IMR-90 (cell line): ENCODE measurements around the gene SPCS3. TPM values are rescaled to one million over a fixed set of nuclear protein-coding genes. Genes with fewer than 3 reads are reported as not detected.

Source experiments
- ATAC-seq: fragments of 200-7000 bp; cut with Tn5 transposase; 2 replicates; pipeline ENCODE4 v1.9.1; 2020; ENCODE audit warnings: low read depth, mild to moderate bottlenecking, moderate library complexity
- BruUV-seq: library from RNA; stranded (reverse); fragments of 400-500 nt; replicated peaks from 2 replicates; lab custom pipeline; 2021; lab: Mats Ljungman, UMichigan
- CTCF ChIA-PET: fragments of 300-600 bp; formaldehyde crosslinking; extraction: SDS; loops from one replicate; lab custom pipeline; 2021; ENCODE audit warnings: antibody characterized with exemption; lab: Yijun Ruan, JAX
- POLR2A ChIA-PET: fragments of 300-600 bp; sonication (Branson Sonifier 250); formaldehyde crosslinking; loops from one replicate; lab custom pipeline; 2022; ENCODE audit warnings: antibody characterized with exemption; ENCODE audit not compliant: unreplicated experiment; lab: Charles Lee
- DNase-seq: peaks from one replicate; pipeline ENCODE4 v3.0.0; 2013
- H2AFZ ChIP-seq: replicated peaks from 2 replicates; pipeline ENCODE3; 2013; ENCODE audit warnings: low read length, mild to moderate bottlenecking; ENCODE audit not compliant: poor library complexity
- H2AK5ac ChIP-seq: 2 replicates; pipeline ENCODE4 v1.6.1; 2013; ENCODE audit warnings: low read depth, low read length, inconsistent platforms
- H2AK9ac ChIP-seq: replicated peaks from 2 replicates; pipeline ENCODE3; 2013; ENCODE audit warnings: mild to moderate bottlenecking, low read depth, low read length, moderate library complexity; ENCODE audit not compliant: poor library complexity
- H2BK120ac ChIP-seq: 2 replicates; pipeline ENCODE4 v1.6.1; 2013; ENCODE audit warnings: low read depth, low read length, inconsistent platforms
- H2BK15ac ChIP-seq: 3 replicates; pipeline ENCODE4 v1.6.1; 2013; ENCODE audit warnings: low read depth, low read length, inconsistent platforms
- H2BK20ac ChIP-seq: 2 replicates; pipeline ENCODE4 v1.6.1; 2013; ENCODE audit warnings: low read depth, mild to moderate bottlenecking, inconsistent platforms, low read length, moderate library complexity
- H2BK5ac ChIP-seq: 2 replicates; pipeline ENCODE4 v1.6.1; 2013; ENCODE audit warnings: mild to moderate bottlenecking, low read depth, low read length, inconsistent platforms; ENCODE audit not compliant: poor library complexity, severe bottlenecking
- H3K14ac ChIP-seq: replicated peaks from 2 replicates; pipeline ENCODE4 v1.6.1; 2013; ENCODE audit warnings: low read depth, low read length, inconsistent platforms
- H3K18ac ChIP-seq: 2 replicates; pipeline ENCODE4 v1.6.1; 2013; ENCODE audit warnings: low read depth, low read length, control low read depth
- H3K23ac ChIP-seq: 2 replicates; pipeline ENCODE4 v1.6.1; 2013; ENCODE audit warnings: low read depth, low read length, inconsistent platforms
- H3K27ac ChIP-seq: 2 replicates; pipeline ENCODE4 v1.5.1; 2013; ENCODE audit warnings: mild to moderate bottlenecking, control low read depth, low read length; ENCODE audit not compliant: insufficient read depth
- H3K27me3 ChIP-seq: 2 replicates; pipeline ENCODE4 v1.6.1; 2013; ENCODE audit warnings: low read length; ENCODE audit not compliant: control insufficient read depth, insufficient read depth
- H3K36me3 ChIP-seq: 2 replicates; pipeline ENCODE4 v1.6.1; 2013; ENCODE audit warnings: low read length, mixed read lengths; ENCODE audit not compliant: control insufficient read depth, insufficient read depth
- H3K4ac ChIP-seq: 2 replicates; pipeline ENCODE4 v1.6.1; 2013; ENCODE audit warnings: low read depth, low read length, inconsistent platforms
- H3K4me1 ChIP-seq: 2 replicates; pipeline ENCODE4 v1.6.1; 2013; ENCODE audit warnings: low read length, mixed read lengths; ENCODE audit not compliant: control insufficient read depth, insufficient read depth
- H3K4me2 ChIP-seq: 2 replicates; pipeline ENCODE4 v1.6.1; 2013; ENCODE audit warnings: low read depth, mild to moderate bottlenecking, control low read depth, low read length, moderate library complexity
- H3K4me3 ChIP-seq: 2 replicates; pipeline ENCODE4 v1.5.1; 2013; ENCODE audit warnings: low read depth, mild to moderate bottlenecking, control low read depth, low read length, moderate library complexity; ENCODE audit not compliant: insufficient read depth
- H3K56ac ChIP-seq: 2 replicates; pipeline ENCODE4 v1.6.1; 2013; ENCODE audit warnings: low read length, inconsistent platforms; ENCODE audit not compliant: insufficient read depth; ENCODE audit errors: extremely low read depth
- H3K79me1 ChIP-seq, 2 experiments: 2 replicates each; pipeline ENCODE4 v1.6.1; 2013; ENCODE audit warnings: low read length in 2 of 2, inconsistent platforms in 1 of 2, low read depth in 1 of 2
- H3K9ac ChIP-seq: 2 replicates; pipeline ENCODE4 v1.6.1; 2013; ENCODE audit warnings: low read depth, low read length, control low read depth
- H3K9me1 ChIP-seq: 2 replicates; pipeline ENCODE4 v1.6.1; 2013; ENCODE audit warnings: low read length, inconsistent platforms; ENCODE audit not compliant: insufficient read depth
- H3K9me3 ChIP-seq: 2 replicates; pipeline ENCODE4 v1.6.1; 2013; ENCODE audit warnings: low read length; ENCODE audit not compliant: control insufficient read depth, insufficient read depth
- H4K20me1 ChIP-seq: 2 replicates; pipeline ENCODE4 v1.6.1; 2013; ENCODE audit warnings: low read length, inconsistent platforms; ENCODE audit not compliant: insufficient read depth
- H4K5ac ChIP-seq: 2 replicates; pipeline ENCODE4 v1.6.1; 2013; ENCODE audit warnings: mild to moderate bottlenecking, low read depth, low read length, control low read depth
- H4K8ac ChIP-seq, 2 experiments: 2 replicates each; pipeline ENCODE4 v1.6.1; 2013; ENCODE audit warnings: low read depth in 2 of 2, low read length in 2 of 2, control low read depth in 1 of 2, inconsistent platforms in 1 of 2
- H4K91ac ChIP-seq: 2 replicates; pipeline ENCODE4 v1.6.1; 2013; ENCODE audit warnings: low read depth, low read length, inconsistent platforms; ENCODE audit not compliant: insufficient read depth
- BHLHE40 ChIP-seq: fragments of 150-350 bp; IDR thresholded peaks from 2 replicates; pipeline ENCODE4 v1.6.1; 2016; ENCODE audit warnings: mild to moderate bottlenecking, low read depth, low read length
- CEBPB ChIP-seq: IDR thresholded peaks from 2 replicates; pipeline ENCODE4 v1.6.1; 2012; ENCODE audit warnings: low read depth, low read length, improper control_type of control experiment
- CHD1 ChIP-seq: IDR thresholded peaks from 2 replicates; pipeline ENCODE4 v1.6.1; 2012; ENCODE audit warnings: low read depth, low read length, improper control_type of control experiment
- CTCF ChIP-seq: conservative IDR thresholded peaks from 2 replicates; pipeline ENCODE4 v1.5.1; 2012; ENCODE audit warnings: mild to moderate bottlenecking, low read depth, low read length, improper control_type of control experiment
- ELK1 ChIP-seq: fragments of 150-350 bp; IDR thresholded peaks from 2 replicates; pipeline ENCODE4 v1.6.1; 2016; ENCODE audit warnings: low read depth, mild to moderate bottlenecking, low read length, moderate library complexity, borderline replicate concordance
- FOS ChIP-seq: fragments of 150-350 bp; IDR thresholded peaks from 2 replicates; pipeline ENCODE4 v1.6.1; 2016; ENCODE audit warnings: low read depth, low read length
- MAFK ChIP-seq: IDR thresholded peaks from 2 replicates; pipeline ENCODE4 v1.6.1; 2012; ENCODE audit warnings: low read depth, low read length, improper control_type of control experiment
- MAZ ChIP-seq: IDR thresholded peaks from 2 replicates; pipeline ENCODE4 v1.6.1; 2012; ENCODE audit warnings: low read depth, mild to moderate bottlenecking, low read length, improper control_type of control experiment, moderate library complexity, borderline replicate concordance
- MXI1 ChIP-seq: IDR thresholded peaks from 2 replicates; pipeline ENCODE4 v1.6.1; 2012; ENCODE audit warnings: low read depth, mild to moderate bottlenecking, low read length, moderate library complexity, borderline replicate concordance
- NFE2L2 ChIP-seq: fragments of 150-350 bp; IDR thresholded peaks from 2 replicates; pipeline ENCODE4 v1.6.1; 2016; ENCODE audit warnings: low read depth, mild to moderate bottlenecking, low read length
- POLR2A ChIP-seq: IDR thresholded peaks from 2 replicates; pipeline ENCODE4 v1.6.1; 2012; ENCODE audit warnings: mild to moderate bottlenecking, low read depth, low read length
- RAD21 ChIP-seq: IDR thresholded peaks from 2 replicates; pipeline ENCODE4 v1.6.1; 2012; ENCODE audit warnings: low read length, improper control_type of control experiment
- RCOR1 ChIP-seq: IDR thresholded peaks from 2 replicates; pipeline ENCODE4 v1.6.1; 2012; ENCODE audit warnings: mild to moderate bottlenecking, low read length, improper control_type of control experiment; ENCODE audit not compliant: insufficient replicate concordance
- RFX5 ChIP-seq: IDR thresholded peaks from 2 replicates; pipeline ENCODE4 v1.8.0; 2012; ENCODE audit warnings: low read depth, mild to moderate bottlenecking, low read length, moderate library complexity
- SMC3 ChIP-seq: fragments of 150-350 bp; IDR thresholded peaks from 2 replicates; pipeline ENCODE4 v1.6.1; 2016; ENCODE audit warnings: low read depth, mild to moderate bottlenecking, antibody characterized with exemption, low read length, moderate library complexity
- USF2 ChIP-seq: fragments of 150-350 bp; IDR thresholded peaks from 2 replicates; pipeline ENCODE4 v1.6.1; 2017; ENCODE audit warnings: mild to moderate bottlenecking, antibody characterized with exemption, low read length, low read depth
- WGBS, 2 experiments: methylation state at CpG; one replicate each; pipeline versions ENCODE4 v1.1.5 to v1.1.7; 2013; ENCODE audit warnings: missing lambda C conversion rate in 2 of 2; ENCODE audit not compliant: insufficient read length in 1 of 2; ENCODE audit errors: extremely low coverage in 2 of 2; 5-methylcytosine and 5-hydroxymethylcytosine counted together
- dilution Hi-C: fragments of 300-500 bp; cut with HindIII; formaldehyde crosslinking; loops from one replicate; pipeline ENCODE4 v1.14.3; 2018; ENCODE audit warnings: low sequenced_read_pairs; ENCODE audit not compliant: unreplicated experiment
- in situ Hi-C: fragments of 300-500 bp; cut with MboI; formaldehyde crosslinking; loops from 3 replicates; pipeline ENCODE4 v1.14.3; 2019; ENCODE audit warnings: low sequenced_read_pairs, inconsistent platforms, mixed read lengths
- intact Hi-C: fragments of 100-400 bp; cut with micrococcal nuclease; formaldehyde crosslinking; loops from 2 replicates; pipeline ENCODE4 v1.10.0; 2022
- polyA plus RNA-seq, 3 experiments: library from polyadenylated mRNA; depleted of rRNA; stranded (reverse); fragments of >200 nt; gene quantifications; 2 replicates each; pipeline ENCODE4 v1.2.3, GENCODE V29; 2012; ENCODE audit warnings: low replicate concordance in 1 of 3
- total RNA-seq: library from RNA; depleted of rRNA; stranded (reverse); fragments of >200 nt; gene quantifications from 2 replicates; pipeline ENCODE4 v1.2.3, GENCODE V29; 2012

SPCS3 gene
- total and polyA plus RNA-seq, 2 of the 4 experiments (the other 2 are of a cell fraction), result 41.6 to 77.4 TPM

- no peak overlapping the region for H3K4ac ChIP-seq
- no peaks in the 10 kb centered on the region for H3K4me1 ChIP-seq
- no peak overlapping the region for H2BK20ac ChIP-seq
- H3K56ac ChIP-seq, result no peak overlapping the region
- CTCF ChIA-PET, result no interaction called here
- H2BK5ac ChIP-seq, result peak overlapping the region; percentile 61
- H4K8ac ChIP-seq, result 0 out of 4 replicates have a peak overlapping the region, but pooled peaks of 1 of the 2 experiments have one; percentile 69
- ATAC-seq, result no peak
- no peak overlapping the region for H2AFZ ChIP-seq
- no TSS peak for BruUV-seq
- TF ChIP-seq CTCF (no peak), MAZ (no peak), MXI1 (no peak), USF2 (no peak), POLR2A (no peak), BHLHE40 (no peak), RAD21 (no peak), CHD1 (no peak), RFX5 (no peak), RCOR1 (no peak), NFE2L2 (no peak), ELK1 (no peak), FOS (no peak), CEBPB (no peak), SMC3 (no peak), MAFK (no peak)
- no peak overlapping the region for H3K14ac ChIP-seq
- intact Hi-C loops (loop anchor here (2.0 kb wide), 2 partner anchors 51 to 137 kb away; no protein-coding TSS in a partner anchor), dilution Hi-C loops (no loop called here), in situ Hi-C loops (no loop called here)
- peak overlapping the region; percentile 86; the same call in 1 of the 2 replicates for H3K27ac ChIP-seq
- H2BK120ac ChIP-seq, result no peak overlapping the region
- H3K9me1 ChIP-seq, result no peaks in the 10 kb centered on the region
- no peaks in the 10 kb centered on the region for H3K9me3 ChIP-seq
- no peak for DNase-seq
- peak overlapping the region; percentile 66; the same call in 1 of the 2 replicates for H3K23ac ChIP-seq
- no peak overlapping the region for H4K91ac ChIP-seq
- peaks cover 0 to 12% of the 10 kb centered on the region in 2 experiments; a peak in 1 of 4 replicates for H3K79me1 ChIP-seq
- no peak overlapping the region for H4K5ac ChIP-seq
- no peak overlapping the region for H2AK5ac ChIP-seq
- no peaks in the 10 kb centered on the region for H3K27me3 ChIP-seq
- peak overlapping the region; percentile 96 for H3K4me3 ChIP-seq
- no peak overlapping the region for H2BK15ac ChIP-seq
- no CpG with 5 or more reads among the region's 5 CpGs for WGBS, 2 experiments
- H4K20me1 ChIP-seq, result peaks cover 6% of the 10 kb centered on the region; the same call in 1 of the 2 replicates
- H2AK9ac ChIP-seq, result no peak overlapping the region
- peak overlapping the region; percentile 95; the same call in 1 of the 2 replicates for H3K9ac ChIP-seq
- peak overlapping the region; percentile 68 for H3K4me2 ChIP-seq
- H3K36me3 ChIP-seq, result peaks cover 2% of the 10 kb centered on the region; the same call in 1 of the 2 replicates
- no peak overlapping the region for H3K18ac ChIP-seq
- POLR2A ChIA-PET, result interaction anchor here (0.6 to 0.7 kb wide), 2 partner anchors 27 to 50 kb away, joined by 3 to 9 read pairs; no protein-coding TSS in a partner anchor
Measured at GRCh38 chr4:176321589-176321988, 1.8 kb downstream of the SPCS3 start.
